Measurements from ENCODE around the gene SOSTDC1. TPM values are rescaled to one million over a fixed set of nuclear protein-coding genes. Genes with fewer than 3 reads are reported as not detected.
"Not testable (repeated sequence)": the region's sequence is repeated elsewhere in the genome, so short reads cannot be mapped to it uniquely, and the experiment has no call there.

Gene SOSTDC1
- polyA plus RNA-seq, 1 experiment = not detected

GRCh38 chr7:16447876-16448275, 17.7 kb downstream of the SOSTDC1 start:
- TF ChIP-seq, protein P1, sequence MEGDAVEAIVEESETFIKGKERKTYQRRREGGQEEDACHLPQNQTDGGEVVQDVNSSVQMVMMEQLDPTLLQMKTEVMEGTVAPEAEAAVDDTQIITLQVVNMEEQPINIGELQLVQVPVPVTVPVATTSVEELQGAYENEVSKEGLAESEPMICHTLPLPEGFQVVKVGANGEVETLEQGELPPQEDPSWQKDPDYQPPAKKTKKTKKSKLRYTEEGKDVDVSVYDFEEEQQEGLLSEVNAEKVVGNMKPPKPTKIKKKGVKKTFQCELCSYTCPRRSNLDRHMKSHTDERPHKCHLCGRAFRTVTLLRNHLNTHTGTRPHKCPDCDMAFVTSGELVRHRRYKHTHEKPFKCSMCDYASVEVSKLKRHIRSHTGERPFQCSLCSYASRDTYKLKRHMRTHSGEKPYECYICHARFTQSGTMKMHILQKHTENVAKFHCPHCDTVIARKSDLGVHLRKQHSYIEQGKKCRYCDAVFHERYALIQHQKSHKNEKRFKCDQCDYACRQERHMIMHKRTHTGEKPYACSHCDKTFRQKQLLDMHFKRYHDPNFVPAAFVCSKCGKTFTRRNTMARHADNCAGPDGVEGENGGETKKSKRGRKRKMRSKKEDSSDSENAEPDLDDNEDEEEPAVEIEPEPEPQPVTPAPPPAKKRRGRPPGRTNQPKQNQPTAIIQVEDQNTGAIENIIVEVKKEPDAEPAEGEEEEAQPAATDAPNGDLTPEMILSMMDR (IDR thresholded peaks at IDR 0.05; ENCODE audit: insufficient read depth, low read depth, low read length) = no peak
- H3K4me3 ChIP-seq (ENCODE audit: low read depth, low read length) = no peak overlapping the region
- POLR2A ChIA-PET = no interaction called here
- no peak for DNase-seq (ENCODE audit: low read depth)
- H3K36me3 ChIP-seq (ENCODE audit: control insufficient read depth, insufficient read depth, low read length) = no peaks in the 10 kb centered on the region
- no peaks in the 10 kb centered on the region for H3K27me3 ChIP-seq (ENCODE audit: control insufficient read depth, insufficient read depth, low read length)
- CTCF ChIA-PET = no interaction called here

GRCh38 chr7:16446508-16446907, 19.0 kb downstream of the SOSTDC1 start:
- no peak overlapping the region for H3K4me3 ChIP-seq (ENCODE audit: low read depth, low read length)
- no peak for DNase-seq (ENCODE audit: low read depth)
- no peaks in the 10 kb centered on the region for H3K27me3 ChIP-seq (ENCODE audit: control insufficient read depth, insufficient read depth, low read length)
- H3K36me3 ChIP-seq (ENCODE audit: control insufficient read depth, insufficient read depth, low read length) = no peaks in the 10 kb centered on the region
- TF ChIP-seq, protein P1 (IDR thresholded peaks at IDR 0.05; ENCODE audit: insufficient read depth, low read depth, low read length) = no peak
- POLR2A ChIA-PET = no interaction called here
- CTCF ChIA-PET = interaction anchor here (0.6 kb wide), 1 partner anchor 118 kb away, joined by 6 read pairs; no protein-coding TSS in a partner anchor

DNA sequence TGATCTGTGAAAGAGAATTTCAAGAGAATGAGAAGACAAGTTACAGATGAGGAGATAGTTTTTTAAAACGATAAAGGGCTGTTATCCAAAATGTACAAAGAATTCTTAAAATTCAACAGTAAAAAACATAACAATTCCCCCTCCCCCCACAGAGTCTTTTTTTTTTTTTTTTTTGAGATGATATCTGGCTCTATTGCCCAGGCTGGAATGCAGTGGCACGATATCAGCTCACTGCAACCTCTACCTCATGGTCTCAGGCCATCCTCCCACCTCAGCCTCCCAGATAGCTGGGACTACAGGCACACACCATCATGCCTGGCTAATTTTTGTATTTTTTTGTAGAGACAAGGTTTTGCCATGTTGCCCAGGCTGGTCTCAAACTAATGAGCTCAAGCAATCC, 21.7 kb downstream of the SOSTDC1 start:
- CTCF ChIA-PET = interaction anchor here (1.0 kb wide), 1 partner anchor 8 kb away, joined by 5 read pairs; no protein-coding TSS in a partner anchor
- H3K4me3 ChIP-seq (ENCODE audit: low read depth, low read length); H3K36me3 ChIP-seq (ENCODE audit: control insufficient read depth, insufficient read depth, low read length); POLR2A ChIA-PET; DNase-seq (ENCODE audit: low read depth); H3K27me3 ChIP-seq (ENCODE audit: control insufficient read depth, insufficient read depth, low read length): not testable (repeated sequence)

DNA sequence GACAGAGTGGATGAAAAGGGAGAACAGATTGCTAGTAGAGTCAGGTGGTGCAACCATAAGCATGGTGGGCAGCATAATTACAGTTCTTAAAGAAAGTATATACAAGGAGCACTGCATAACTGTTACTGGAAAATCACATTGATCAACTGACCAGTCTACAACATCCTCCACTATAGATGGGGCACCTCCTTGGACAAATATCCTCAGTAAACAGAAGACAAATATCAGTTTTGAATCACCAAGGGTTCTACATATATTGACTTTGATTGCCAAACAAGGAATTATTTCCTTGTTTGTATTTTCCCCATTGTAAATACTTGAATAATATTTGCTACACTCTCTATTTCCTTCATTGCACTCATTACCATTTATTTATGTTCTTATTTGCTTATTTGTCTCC, 26.6 kb downstream of the SOSTDC1 start:
- Histone ChIP-seq H3K4me3 (ENCODE audit: low read depth, low read length) (no peak overlapping the region), H3K27me3 (ENCODE audit: control insufficient read depth, insufficient read depth, low read length) (no peaks in the 10 kb centered on the region), H3K36me3 (ENCODE audit: control insufficient read depth, insufficient read depth, low read length) (no peaks in the 10 kb centered on the region)
- POLR2A ChIA-PET = no interaction called here
- TF ChIP-seq, protein P1 (IDR thresholded peaks at IDR 0.05; ENCODE audit: insufficient read depth, low read depth, low read length) = no peak
- CTCF ChIA-PET = interaction anchor here (0.6 kb wide), 1 partner anchor 1208 kb away, joined by 3 read pairs; no protein-coding TSS in a partner anchor
- DNase-seq (ENCODE audit: low read depth) = no peak

DNA sequence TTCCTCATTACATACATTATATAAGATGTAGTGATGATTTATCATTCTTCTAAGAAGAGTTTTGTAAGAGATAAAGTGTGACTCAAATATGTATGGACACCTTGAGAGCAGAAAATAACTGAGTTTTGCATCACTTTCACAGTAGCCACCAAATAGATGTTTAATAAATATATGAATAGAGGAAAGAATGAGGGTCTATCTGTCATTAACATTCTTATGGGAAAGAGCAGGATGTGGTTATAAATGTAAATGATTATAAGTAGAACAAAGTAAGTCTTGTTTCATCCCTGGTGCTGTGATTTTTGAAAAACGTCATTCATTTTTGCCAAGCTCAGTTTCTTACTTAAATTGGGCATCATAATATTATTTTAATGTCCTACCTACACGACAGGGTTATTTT, 29.2 kb downstream of the SOSTDC1 start:
- no peak overlapping the region for H3K4me3 ChIP-seq (ENCODE audit: low read depth, low read length)
- ChIA-PET POLR2A (no interaction called here), CTCF (no interaction called here)
- H3K27me3 ChIP-seq (ENCODE audit: control insufficient read depth, insufficient read depth, low read length) = no peaks in the 10 kb centered on the region
- no peaks in the 10 kb centered on the region for H3K36me3 ChIP-seq (ENCODE audit: control insufficient read depth, insufficient read depth, low read length)
- no peak for DNase-seq (ENCODE audit: low read depth)
- TF ChIP-seq, protein P1 (IDR thresholded peaks at IDR 0.05; ENCODE audit: insufficient read depth, low read depth, low read length) = no peak

DNA sequence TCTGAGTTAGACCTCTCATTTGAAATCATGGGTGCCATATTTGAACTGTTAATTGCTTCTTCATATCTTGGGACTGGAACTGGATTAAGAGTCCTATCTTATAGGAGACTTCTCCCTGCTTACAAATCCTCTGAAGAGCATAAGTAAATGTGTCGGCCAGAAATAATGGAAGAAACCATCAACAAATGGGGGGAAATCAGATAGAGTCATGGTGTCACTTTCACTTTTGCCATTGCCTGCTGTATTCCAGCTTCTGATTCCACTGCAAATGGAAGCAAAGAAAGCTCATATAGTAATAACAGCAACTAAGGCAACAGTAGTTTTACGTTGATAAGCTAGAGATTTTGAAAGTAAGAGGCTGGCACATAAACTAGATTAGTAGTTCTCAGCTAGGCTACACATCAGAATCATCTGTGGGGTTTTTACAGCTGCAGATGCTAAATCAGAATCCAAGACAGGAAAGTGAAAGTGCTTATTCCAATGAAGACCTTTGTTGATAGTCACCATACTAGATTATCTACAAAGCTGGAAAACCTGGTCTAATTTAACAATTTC, 31.9 kb downstream of the SOSTDC1 start:
- no peak for DNase-seq (ENCODE audit: low read depth)
- TF ChIP-seq, protein P1 (IDR thresholded peaks at IDR 0.05; ENCODE audit: insufficient read depth, low read depth, low read length) = no peak
- Histone ChIP-seq H3K4me3 (ENCODE audit: low read depth, low read length) (no peak overlapping the region), H3K36me3 (ENCODE audit: control insufficient read depth, insufficient read depth, low read length) (no peaks in the 10 kb centered on the region), H3K27me3 (ENCODE audit: control insufficient read depth, insufficient read depth, low read length) (no peaks in the 10 kb centered on the region)
- POLR2A ChIA-PET = no interaction called here
- CTCF ChIA-PET = interaction anchor here (0.8 to 1.6 kb wide), 4 partner anchors 9 to 131 kb away, joined by 3 to 5 read pairs (median 3); no protein-coding TSS in a partner anchor

Data from BJ (cell line).